Measurements from ENCODE around the gene WDFY2. TPM values are rescaled to one million over a fixed set of nuclear protein-coding genes. Genes with fewer than 3 reads are reported as not detected.
A peak's percentile ranks its signal among the peaks of the same experiment; 100 is the strongest.

The WDFY2 gene
- total and polyA plus RNA-seq, 4 donors: 2.5 to 24.4 (median 11.2) TPM

DNA sequence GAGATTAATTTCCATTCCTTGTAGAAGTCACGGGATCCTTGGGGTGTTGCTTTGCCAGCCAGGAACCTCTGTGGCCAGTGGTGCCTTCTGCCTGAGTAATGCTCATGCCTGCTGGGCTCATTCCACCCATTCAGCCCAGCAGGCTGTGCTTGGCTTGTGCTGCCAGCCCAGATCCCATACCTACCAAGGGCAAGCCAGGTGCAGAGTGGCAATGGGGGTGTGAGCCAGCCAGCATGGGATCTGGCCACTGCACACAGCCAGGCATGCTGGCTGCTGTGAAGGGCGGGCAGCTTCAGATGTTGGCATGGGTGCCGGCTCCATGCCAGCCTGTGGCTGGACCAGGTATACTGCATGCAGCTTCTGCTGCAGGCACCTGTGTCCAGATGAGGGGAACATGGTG, 42.5 kb downstream of the WDFY2 start:
- Histone ChIP-seq H3K27ac (ENCODE audit: low read depth in 1 of 2, low read length in 2 of 2) (no peak overlapping the region), H3K36me3 (ENCODE audit: control insufficient read depth in 1 of 2, insufficient read depth in 2 of 2, low read length in 1 of 2) (no peaks in the 10 kb centered on the region), H3K4me3 (ENCODE audit: low read length in 2 of 2) (no peak overlapping the region), H3K9me3 (ENCODE audit: control insufficient read depth, low read length) (no peaks in the 10 kb centered on the region), H3K27me3 (ENCODE audit: control insufficient read depth in 1 of 2, insufficient read depth in 2 of 2, low read length in 1 of 2) (no peaks in the 10 kb centered on the region), H3K4me1 (ENCODE audit: control insufficient read depth in 1 of 2, insufficient read depth in 2 of 2, low read length in 2 of 2) (no peaks in the 10 kb centered on the region)
- intact Hi-C loops (cut with DNase I): no loop called here
- DNase-seq: no peak
- WGBS, 2 donors: 31 to 38% methylated on average over 3 of the region's 3 CpGs
- ATAC-seq (ENCODE audit: low FRiP score): no peak

DNA sequence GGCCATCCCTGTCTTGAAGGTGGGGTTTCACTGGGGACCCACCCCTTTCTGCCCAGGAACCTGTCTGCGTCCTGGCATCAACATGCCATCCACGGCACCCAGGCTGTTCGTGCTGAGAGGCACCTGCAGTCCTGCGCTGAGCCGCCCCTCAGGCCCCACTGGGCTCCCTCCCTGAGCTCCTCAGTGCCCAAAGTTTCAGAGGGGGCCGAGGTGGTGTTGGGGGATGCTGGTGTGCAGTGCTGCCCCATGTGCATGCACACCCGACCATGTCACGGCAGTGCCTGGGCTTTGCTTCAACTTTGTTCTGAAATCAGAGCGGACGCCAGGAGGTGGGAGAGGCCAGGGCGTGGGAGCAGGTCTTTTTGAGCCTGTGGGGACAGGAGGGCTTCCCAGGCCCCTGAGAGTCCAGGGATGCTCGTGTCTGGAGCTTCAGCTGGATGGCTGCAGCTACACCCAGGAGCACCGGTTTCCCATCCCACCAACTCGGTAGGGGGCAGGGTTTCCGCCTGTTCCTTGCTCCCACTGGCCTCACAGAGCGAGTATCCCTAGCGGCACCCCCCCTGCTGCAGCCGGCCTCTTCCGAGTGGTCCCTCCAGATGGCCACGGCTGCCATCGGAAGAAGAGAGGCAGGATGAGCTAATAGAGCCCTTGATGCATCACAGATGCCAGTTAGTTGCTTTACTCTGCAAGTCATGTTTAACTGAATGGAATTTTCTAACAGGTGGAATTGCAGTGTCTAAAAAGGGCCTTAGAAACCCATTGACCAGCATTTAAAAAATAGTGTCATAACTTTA, 44.0 kb downstream of the WDFY2 start:
- no peaks in the 10 kb centered on the region for H3K9me3 ChIP-seq (ENCODE audit: control insufficient read depth, low read length)
- ATAC-seq (ENCODE audit: low FRiP score): no peak
- peaks cover 0 to under 1% of the 10 kb centered on the region in 2 donors for H3K4me1 ChIP-seq (ENCODE audit: control insufficient read depth in 1 of 2, insufficient read depth in 2 of 2, low read length in 2 of 2)
- WGBS, 2 donors: 83 to 86% methylated on average over 21 of the region's 21 CpGs
- H3K27ac ChIP-seq (ENCODE audit: low read depth in 1 of 2, low read length in 2 of 2): no peak overlapping the region
- no peak overlapping the region for H3K4me3 ChIP-seq (ENCODE audit: low read length in 2 of 2)
- H3K36me3 ChIP-seq (ENCODE audit: control insufficient read depth in 1 of 2, insufficient read depth in 2 of 2, low read length in 1 of 2): no peaks in the 10 kb centered on the region
- no peak for DNase-seq
- intact Hi-C loops (cut with DNase I): no loop called here
- no peaks in the 10 kb centered on the region for H3K27me3 ChIP-seq (ENCODE audit: control insufficient read depth in 1 of 2, insufficient read depth in 2 of 2, low read length in 1 of 2)

DNA sequence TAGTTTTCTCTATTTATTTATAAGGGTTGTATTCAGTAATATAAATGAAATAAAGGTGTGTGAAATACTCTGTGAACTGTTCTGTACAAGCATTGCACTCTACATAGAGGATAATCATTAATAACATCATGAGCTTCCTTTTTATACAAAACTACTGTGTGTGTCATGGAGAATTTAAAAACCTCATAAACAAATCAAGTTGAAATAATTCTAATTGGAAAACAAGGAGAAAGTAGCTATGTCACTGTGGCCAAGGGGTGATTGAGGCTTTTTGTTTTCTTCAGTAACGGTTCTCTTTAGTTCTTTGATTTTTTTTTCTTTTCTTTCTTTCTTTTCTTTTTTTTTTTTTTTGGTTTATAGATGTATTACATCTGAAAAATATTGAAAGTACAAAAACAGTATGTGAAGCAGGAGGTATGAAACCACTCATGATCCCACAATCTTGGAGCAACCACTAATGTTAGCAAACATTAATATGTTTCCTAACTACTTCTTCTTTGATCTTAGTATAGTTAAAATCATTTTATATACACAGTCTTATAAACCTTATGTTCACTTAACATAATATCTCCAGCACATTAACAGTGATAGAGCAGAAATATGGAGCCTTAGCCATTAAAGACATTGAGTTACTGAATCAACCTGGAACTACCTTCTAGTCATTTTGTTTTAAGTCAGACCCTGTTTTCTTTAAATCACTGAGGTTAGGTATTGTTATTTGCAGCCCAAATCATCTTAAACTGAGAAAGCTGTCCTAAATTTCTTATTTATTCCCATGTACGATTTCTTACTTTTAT, 45.4 kb downstream of the WDFY2 start:
- 50 to 65% methylated on average over 2 of the region's 2 CpGs for WGBS, 2 donors
- Histone ChIP-seq H3K9me3 (ENCODE audit: control insufficient read depth, low read length) (no peaks in the 10 kb centered on the region), H3K4me1 (ENCODE audit: control insufficient read depth in 1 of 2, insufficient read depth in 2 of 2, low read length in 2 of 2) (peaks cover 0 to 5% of the 10 kb centered on the region in 2 donors), H3K4me3 (ENCODE audit: low read length in 2 of 2) (no peak overlapping the region), H3K27me3 (ENCODE audit: control insufficient read depth in 1 of 2, insufficient read depth in 2 of 2, low read length in 1 of 2) (no peaks in the 10 kb centered on the region), H3K27ac (ENCODE audit: low read depth in 1 of 2, low read length in 2 of 2) (no peak overlapping the region), H3K36me3 (ENCODE audit: control insufficient read depth in 1 of 2, insufficient read depth in 2 of 2, low read length in 1 of 2) (no peaks in the 10 kb centered on the region)
- no peak for DNase-seq
- intact Hi-C loops (cut with DNase I): no loop called here
- ATAC-seq (ENCODE audit: low FRiP score): no peak

DNA sequence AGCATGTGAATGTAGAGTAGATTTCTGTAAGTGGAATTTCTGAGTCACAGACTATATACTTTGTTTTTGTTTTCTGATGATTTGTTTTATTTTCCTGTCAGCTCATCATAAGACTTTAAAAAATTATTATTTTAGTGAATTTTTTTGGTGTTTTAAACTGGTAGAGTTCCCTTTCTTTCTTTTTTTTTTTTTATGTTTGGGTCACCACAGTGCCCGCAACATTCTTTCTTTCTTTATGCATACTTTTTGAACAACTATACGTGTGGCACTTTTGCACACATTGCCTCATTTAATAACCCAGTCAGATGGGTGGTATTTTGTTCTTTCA, 46.0 kb downstream of the WDFY2 start:
- Histone ChIP-seq H3K9me3 (ENCODE audit: control insufficient read depth, low read length) (no peaks in the 10 kb centered on the region), H3K4me1 (ENCODE audit: control insufficient read depth in 1 of 2, insufficient read depth in 2 of 2, low read length in 2 of 2) (peaks cover 0 to 5% of the 10 kb centered on the region in 2 donors), H3K36me3 (ENCODE audit: control insufficient read depth in 1 of 2, insufficient read depth in 2 of 2, low read length in 1 of 2) (no peaks in the 10 kb centered on the region), H3K27ac (ENCODE audit: low read depth in 1 of 2, low read length in 2 of 2) (no peak overlapping the region), H3K27me3 (ENCODE audit: control insufficient read depth in 1 of 2, insufficient read depth in 2 of 2, low read length in 1 of 2) (no peaks in the 10 kb centered on the region), H3K4me3 (ENCODE audit: low read length in 2 of 2) (no peak overlapping the region)
- intact Hi-C loops (cut with DNase I): no loop called here
- DNase-seq (no peak), ATAC-seq (ENCODE audit: low FRiP score) (no peak)
- 67 to 68% methylated on average over 2 of the region's 2 CpGs for WGBS, 2 donors

DNA sequence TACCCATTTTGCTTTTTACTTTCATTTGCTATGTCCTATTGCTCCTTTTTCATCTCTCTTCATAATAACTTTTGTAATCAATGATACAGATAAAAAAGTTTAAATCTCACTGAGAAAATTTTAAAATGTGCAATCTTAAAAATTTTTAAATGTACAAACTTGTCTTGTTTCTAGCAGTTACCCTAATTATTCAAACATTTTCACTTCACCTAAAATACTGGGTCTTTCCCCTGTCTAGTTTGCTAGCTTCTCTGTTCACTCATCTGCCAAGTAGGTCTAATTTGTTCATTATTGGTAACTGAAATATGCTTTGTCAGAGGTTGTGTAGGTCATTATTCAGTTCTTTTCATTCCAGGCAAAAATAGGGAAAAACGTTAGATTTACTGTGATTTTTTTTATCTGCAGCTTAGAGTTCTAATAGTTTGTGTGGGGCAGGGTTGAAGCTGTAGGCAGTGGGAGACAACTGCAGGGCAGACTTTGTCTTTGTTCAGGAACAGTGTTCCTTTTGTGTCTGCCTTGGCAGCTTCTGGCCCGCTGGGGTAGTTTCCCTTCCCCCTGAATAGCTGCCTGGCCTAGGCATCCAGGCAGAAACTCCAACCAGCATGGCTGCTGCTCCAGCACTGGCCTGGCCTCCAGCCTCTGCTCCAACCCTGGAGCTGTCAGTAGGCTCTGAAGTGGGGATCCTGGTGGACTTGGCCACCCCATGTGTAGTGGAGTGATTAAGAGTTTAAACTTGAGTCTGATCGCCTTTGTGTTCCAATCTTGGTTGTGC, 48.5 kb downstream of the WDFY2 start:
- Histone ChIP-seq H3K9me3 (ENCODE audit: control insufficient read depth, low read length) (no peaks in the 10 kb centered on the region), H3K27ac (ENCODE audit: low read depth in 1 of 2, low read length in 2 of 2) (no peak overlapping the region), H3K4me1 (ENCODE audit: control insufficient read depth in 1 of 2, insufficient read depth in 2 of 2, low read length in 2 of 2) (peaks cover 2 to 13% of the 10 kb centered on the region in 2 donors), H3K4me3 (ENCODE audit: low read length in 2 of 2) (no peak overlapping the region), H3K27me3 (ENCODE audit: control insufficient read depth in 1 of 2, insufficient read depth in 2 of 2, low read length in 1 of 2) (no peaks in the 10 kb centered on the region), H3K36me3 (ENCODE audit: control insufficient read depth in 1 of 2, insufficient read depth in 2 of 2, low read length in 1 of 2) (no peaks in the 10 kb centered on the region)
- WGBS, 2 donors: 46 to 55% methylated on average over 3 of the region's 3 CpGs
- ATAC-seq (ENCODE audit: low FRiP score): no peak
- intact Hi-C loops (cut with DNase I): no loop called here
- no peak for DNase-seq

DNA sequence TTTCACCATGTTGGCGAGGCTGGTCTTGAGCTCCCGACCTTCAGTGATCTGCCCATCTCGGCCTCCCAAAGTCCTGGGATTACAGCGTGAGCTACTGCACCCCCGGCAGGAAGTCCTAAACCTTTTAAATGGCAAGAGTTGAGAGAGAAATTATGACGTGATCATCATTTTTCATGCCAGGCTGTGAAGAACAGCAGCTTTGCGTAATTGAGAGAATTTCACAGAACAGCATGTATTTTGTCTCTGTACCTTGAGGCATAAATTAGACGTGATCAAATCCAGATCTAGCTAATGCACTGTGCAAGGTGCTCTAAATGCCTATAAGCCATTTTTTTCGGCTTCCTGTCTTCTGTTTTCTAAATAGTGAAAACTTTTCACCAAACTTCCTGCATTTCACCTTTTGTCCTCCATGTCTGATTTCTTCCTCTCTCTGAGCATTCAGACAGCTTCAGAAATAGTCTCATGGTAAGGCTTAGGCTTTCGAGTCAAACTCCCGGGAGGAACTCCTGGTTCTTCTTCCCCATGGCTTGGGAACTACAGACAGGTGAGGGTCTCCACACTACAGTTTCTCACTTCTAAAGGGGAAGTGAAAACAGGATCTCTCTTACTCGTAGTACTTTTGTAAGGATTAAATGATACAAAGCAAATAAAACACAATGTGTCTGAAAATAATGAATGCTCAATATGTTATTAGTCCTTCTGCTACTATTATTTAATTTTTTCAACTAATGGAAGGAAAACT, 51.0 kb downstream of the WDFY2 start:
- intact Hi-C loops (cut with DNase I): no loop called here
- no peaks in the 10 kb centered on the region for H3K36me3 ChIP-seq (ENCODE audit: control insufficient read depth in 1 of 2, insufficient read depth in 2 of 2, low read length in 1 of 2)
- H3K4me1 ChIP-seq (ENCODE audit: control insufficient read depth in 1 of 2, insufficient read depth in 2 of 2, low read length in 2 of 2): peaks cover 2 to 13% of the 10 kb centered on the region in 2 donors
- H3K27me3 ChIP-seq (ENCODE audit: control insufficient read depth in 1 of 2, insufficient read depth in 2 of 2, low read length in 1 of 2): no peaks in the 10 kb centered on the region
- no peaks in the 10 kb centered on the region for H3K9me3 ChIP-seq (ENCODE audit: control insufficient read depth, low read length)
- no peak overlapping the region for H3K27ac ChIP-seq (ENCODE audit: low read depth in 1 of 2, low read length in 2 of 2)
- DNase-seq: no peak
- H3K4me3 ChIP-seq (ENCODE audit: low read length in 2 of 2): no peak overlapping the region
- ATAC-seq (ENCODE audit: low FRiP score): no peak
- 87 to 88% methylated on average over 12 of the region's 12 CpGs for WGBS, 2 donors

DNA sequence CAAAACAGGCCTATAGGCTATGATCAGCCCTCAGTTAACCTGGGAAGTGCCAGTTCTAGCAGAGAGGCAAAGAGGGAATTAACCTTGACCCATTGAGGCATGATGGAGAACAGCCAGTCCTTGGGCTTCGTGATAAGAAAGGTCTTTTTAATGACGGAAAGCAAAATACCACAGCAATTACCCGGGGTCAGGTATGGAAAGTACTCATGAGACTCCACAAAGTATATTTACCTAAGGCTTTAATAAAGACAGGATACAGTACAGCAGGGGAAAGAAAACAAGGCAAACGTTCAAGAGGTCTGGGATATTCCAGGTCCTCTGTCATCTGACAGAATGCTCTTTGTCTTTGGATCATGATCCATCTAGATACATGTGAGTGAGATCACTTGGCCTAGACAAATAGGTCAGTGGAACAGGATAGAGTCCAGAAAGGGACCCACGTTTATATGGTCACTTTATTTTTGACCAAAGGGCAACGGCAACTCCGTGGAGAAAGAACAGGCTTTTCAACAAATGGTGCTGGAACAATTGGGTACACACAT, 52.2 kb downstream of the WDFY2 start:
- H3K27ac ChIP-seq (ENCODE audit: low read depth in 1 of 2, low read length in 2 of 2): peak overlapping the region in 1 of 2 donors; percentile 14
- intact Hi-C loops (cut with DNase I): no loop called here
- H3K4me1 ChIP-seq (ENCODE audit: control insufficient read depth in 1 of 2, insufficient read depth in 2 of 2, low read length in 2 of 2): peaks cover 2 to 13% of the 10 kb centered on the region in 2 donors
- WGBS, 2 donors: 11 to 21% methylated on average over 7 of the region's 7 CpGs
- H3K9me3 ChIP-seq (ENCODE audit: control insufficient read depth, low read length): no peaks in the 10 kb centered on the region
- DNase-seq (no peak), ATAC-seq (ENCODE audit: low FRiP score) (no peak)
- no peaks in the 10 kb centered on the region for H3K36me3 ChIP-seq (ENCODE audit: control insufficient read depth in 1 of 2, insufficient read depth in 2 of 2, low read length in 1 of 2)
- no peaks in the 10 kb centered on the region for H3K27me3 ChIP-seq (ENCODE audit: control insufficient read depth in 1 of 2, insufficient read depth in 2 of 2, low read length in 1 of 2)
- H3K4me3 ChIP-seq (ENCODE audit: low read length in 2 of 2): no peak overlapping the region

DNA sequence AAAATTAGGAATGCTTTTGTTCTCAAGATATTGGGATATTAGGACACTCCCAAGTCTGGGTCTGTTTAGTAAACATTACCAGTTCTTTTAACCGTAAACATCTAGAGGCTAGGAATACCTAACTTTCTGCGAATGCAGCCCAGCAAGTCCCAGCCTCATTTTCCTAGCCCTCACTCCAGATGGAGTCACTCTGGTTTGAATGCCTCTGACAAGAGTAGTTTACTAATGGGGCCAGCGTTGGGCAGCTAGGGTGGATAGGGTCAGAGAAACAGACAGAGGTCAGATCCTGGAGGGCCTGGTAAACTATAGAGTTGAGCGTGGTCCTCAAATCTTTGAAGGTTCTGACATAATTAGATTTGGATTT, 53.6 kb downstream of the WDFY2 start:
- H3K27ac ChIP-seq (ENCODE audit: low read depth in 1 of 2, low read length in 2 of 2): no peak overlapping the region
- DNase-seq: no peak
- H3K9me3 ChIP-seq (ENCODE audit: control insufficient read depth, low read length): no peaks in the 10 kb centered on the region
- no peak for ATAC-seq (ENCODE audit: low FRiP score)
- H3K4me1 ChIP-seq (ENCODE audit: control insufficient read depth in 1 of 2, insufficient read depth in 2 of 2, low read length in 2 of 2): peaks cover 2 to 13% of the 10 kb centered on the region in 2 donors
- H3K27me3 ChIP-seq (ENCODE audit: control insufficient read depth in 1 of 2, insufficient read depth in 2 of 2, low read length in 1 of 2): no peaks in the 10 kb centered on the region
- H3K4me3 ChIP-seq (ENCODE audit: low read length in 2 of 2): no peak overlapping the region
- H3K36me3 ChIP-seq (ENCODE audit: control insufficient read depth in 1 of 2, insufficient read depth in 2 of 2, low read length in 1 of 2): no peaks in the 10 kb centered on the region
- WGBS, 2 donors: 86% methylated on average over 4 of the region's 4 CpGs
- intact Hi-C loops (cut with DNase I): no loop called here
